GM12801 (cell line): ENCODE data around the gene MLLT3.

Source experiments
- TF ChIP-seq, protein P1 (sequence below): IDR thresholded peaks from one replicate; pipeline ENCODE4 v1.5.1; 2011; ENCODE audit warnings: control low read depth; ENCODE audit not compliant: insufficient read length; ENCODE audit errors: extremely low read depth

Gene MLLT3

DNA sequence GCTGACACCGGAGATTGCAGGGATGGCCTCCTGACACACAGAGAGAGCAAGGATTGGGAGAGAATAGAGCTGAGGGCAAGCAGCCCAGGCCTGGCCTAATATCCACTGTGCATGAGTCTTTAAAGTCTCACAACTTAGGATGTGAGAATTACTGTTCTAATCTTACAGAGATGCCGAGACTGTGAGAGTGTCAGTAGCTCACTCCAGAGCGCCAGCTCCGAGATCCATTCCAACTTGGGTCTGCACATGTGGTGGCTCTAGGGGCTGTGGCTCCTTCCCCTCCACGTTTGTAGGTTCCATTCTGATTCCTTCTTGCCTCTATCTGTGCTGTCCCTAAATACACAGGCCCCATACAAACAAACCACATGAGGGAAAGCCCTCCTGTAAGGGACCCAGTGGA, 304.6 kb downstream of the MLLT3 start:
- TF ChIP-seq, protein P1, sequence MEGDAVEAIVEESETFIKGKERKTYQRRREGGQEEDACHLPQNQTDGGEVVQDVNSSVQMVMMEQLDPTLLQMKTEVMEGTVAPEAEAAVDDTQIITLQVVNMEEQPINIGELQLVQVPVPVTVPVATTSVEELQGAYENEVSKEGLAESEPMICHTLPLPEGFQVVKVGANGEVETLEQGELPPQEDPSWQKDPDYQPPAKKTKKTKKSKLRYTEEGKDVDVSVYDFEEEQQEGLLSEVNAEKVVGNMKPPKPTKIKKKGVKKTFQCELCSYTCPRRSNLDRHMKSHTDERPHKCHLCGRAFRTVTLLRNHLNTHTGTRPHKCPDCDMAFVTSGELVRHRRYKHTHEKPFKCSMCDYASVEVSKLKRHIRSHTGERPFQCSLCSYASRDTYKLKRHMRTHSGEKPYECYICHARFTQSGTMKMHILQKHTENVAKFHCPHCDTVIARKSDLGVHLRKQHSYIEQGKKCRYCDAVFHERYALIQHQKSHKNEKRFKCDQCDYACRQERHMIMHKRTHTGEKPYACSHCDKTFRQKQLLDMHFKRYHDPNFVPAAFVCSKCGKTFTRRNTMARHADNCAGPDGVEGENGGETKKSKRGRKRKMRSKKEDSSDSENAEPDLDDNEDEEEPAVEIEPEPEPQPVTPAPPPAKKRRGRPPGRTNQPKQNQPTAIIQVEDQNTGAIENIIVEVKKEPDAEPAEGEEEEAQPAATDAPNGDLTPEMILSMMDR = no peak

DNA sequence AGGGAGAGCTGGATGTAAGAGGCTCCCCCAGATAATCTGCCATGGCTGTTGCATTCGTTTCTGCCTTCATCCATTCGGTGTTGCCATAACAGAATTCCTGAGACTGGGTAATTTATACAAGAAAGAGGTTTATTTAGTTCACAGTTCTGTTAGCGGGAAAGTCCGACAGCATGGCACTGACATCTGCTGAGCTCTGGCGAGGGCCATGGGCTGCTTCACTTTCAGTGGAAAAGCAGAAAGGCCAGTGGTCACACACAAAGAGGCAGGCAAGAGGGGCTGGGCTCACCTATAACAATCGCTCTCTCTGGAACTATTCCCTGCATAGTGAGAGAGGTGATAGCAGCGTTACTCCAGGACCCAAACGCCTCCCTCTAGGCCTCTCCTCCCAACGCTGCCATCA, 305.9 kb downstream of the MLLT3 start:
- TF ChIP-seq, protein P1 = no peak

- TF ChIP-seq, protein P1 = no peak
These were observed 306.6 kb downstream of the MLLT3 start for GRCh38 chr9:20315677-20316076.

- TF ChIP-seq, protein P1 = no peak
These were observed 307.3 kb downstream of the MLLT3 start for GRCh38 chr9:20314981-20315380.

DNA sequence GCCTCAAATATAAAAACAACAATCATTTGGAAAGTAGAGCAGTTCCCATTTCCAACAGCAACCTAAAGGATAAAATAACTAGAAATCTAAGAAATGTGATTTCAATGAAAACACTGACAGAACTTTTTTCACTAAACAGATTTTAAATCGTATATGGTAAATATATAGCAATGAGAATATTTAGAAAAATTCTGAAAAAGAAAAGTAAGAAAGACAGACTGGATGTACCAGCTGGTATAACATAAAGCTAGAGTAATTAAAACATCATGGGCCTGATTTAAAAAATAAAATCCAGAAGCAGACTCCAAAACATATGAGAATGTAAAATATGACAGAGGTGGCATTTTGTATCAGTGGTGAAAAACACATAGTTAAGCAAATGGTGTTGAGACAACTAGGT, 308.9 kb downstream of the MLLT3 start:
- TF ChIP-seq, protein P1 = no peak

GRCh38 chr9:20312732-20313131, 309.6 kb downstream of the MLLT3 start:
- TF ChIP-seq, protein P1 = no peak

DNA sequence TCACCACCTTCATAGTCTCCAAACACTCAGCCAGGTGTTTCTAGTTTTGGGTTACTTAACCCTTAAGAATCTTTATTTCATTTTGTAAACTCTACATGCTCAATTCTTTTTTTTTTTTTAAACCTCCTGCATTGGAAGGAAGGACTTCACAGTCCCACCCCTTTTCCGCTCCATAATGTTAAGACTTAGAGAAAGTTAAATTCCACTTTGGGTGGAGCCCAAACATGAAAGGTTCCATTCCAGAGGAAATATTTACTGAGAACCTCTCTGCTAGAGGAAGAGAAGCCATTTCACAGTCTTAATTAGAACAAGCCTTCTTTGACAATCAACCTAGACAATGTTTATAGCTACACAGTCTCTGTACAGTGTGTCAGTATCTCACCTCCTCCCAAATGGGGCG, 312.3 kb downstream of the MLLT3 start:
- TF ChIP-seq, protein P1 = no peak

- TF ChIP-seq, protein P1 = no peak
These were observed 313.2 kb downstream of the MLLT3 start for GRCh38 chr9:20309124-20309523.
